ENCODE measurements around the gene GTF2H1.
"Not testable (repeated sequence)": the region's sequence is repeated elsewhere in the genome, so short reads cannot be mapped to it uniquely, and the experiment has no call there.

Gene GTF2H1

GRCh38 chr11:18319914-18320313, 2.5 kb upstream of the GTF2H1 start:
- DNase-seq (ENCODE audit: low read depth in 2 of 2) = no peak

DNA sequence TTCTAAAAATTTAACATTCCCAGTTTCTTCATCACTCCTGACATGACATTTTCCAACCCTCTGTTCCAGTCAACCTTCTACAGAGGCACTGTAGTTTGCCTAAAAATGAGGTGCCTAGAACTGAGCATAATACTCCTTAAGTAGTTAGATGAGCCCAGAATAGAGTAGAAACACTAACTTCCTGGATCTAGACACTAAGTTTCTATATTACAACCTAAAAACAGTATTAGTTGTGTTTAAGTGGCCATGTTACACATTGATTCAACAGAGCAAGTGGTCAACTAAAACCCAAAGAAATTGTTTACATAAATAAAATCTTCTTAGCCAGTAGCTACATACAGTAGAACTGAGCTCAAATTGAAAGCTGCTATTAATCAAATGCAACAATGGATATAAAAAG, 1.8 kb upstream of the GTF2H1 start:
- DNase-seq (ENCODE audit: low read depth in 2 of 2) = no peak

- DNase-seq (ENCODE audit: low read depth in 2 of 2) = no peak
These were observed 794 bp upstream of the GTF2H1 start for GRCh38 chr11:18321578-18321968.

GRCh38 chr11:18322818-18323570, 627 bp downstream of the GTF2H1 start:
- DNase-seq (ENCODE audit: low read depth in 2 of 2) = no peak

- DNase-seq (ENCODE audit: low read depth in 2 of 2) = not testable (repeated sequence)
These were observed 1.5 kb downstream of the GTF2H1 start for GRCh38 chr11:18323881-18324280.

DNA sequence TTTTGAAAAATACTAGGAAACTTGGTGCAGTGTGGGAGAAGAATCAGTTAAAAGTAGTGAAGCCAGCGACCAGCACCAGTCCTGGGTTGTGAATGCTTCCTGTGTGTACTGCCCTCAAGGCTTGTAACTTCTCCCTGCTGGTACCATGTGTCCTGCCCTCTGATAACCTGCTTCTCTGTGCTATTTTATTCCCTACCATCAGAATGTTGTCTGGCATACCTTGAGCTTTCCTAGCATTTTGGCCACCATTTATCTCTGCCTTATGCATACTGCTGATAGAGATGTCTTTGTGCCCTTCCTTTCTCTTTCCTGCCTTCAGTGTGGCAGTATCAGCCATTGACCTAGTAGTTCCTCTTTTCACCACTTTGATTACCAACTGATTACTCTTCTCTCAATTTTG, 2.0 kb downstream of the GTF2H1 start:
- no peak for DNase-seq (ENCODE audit: low read depth in 2 of 2)

DNA sequence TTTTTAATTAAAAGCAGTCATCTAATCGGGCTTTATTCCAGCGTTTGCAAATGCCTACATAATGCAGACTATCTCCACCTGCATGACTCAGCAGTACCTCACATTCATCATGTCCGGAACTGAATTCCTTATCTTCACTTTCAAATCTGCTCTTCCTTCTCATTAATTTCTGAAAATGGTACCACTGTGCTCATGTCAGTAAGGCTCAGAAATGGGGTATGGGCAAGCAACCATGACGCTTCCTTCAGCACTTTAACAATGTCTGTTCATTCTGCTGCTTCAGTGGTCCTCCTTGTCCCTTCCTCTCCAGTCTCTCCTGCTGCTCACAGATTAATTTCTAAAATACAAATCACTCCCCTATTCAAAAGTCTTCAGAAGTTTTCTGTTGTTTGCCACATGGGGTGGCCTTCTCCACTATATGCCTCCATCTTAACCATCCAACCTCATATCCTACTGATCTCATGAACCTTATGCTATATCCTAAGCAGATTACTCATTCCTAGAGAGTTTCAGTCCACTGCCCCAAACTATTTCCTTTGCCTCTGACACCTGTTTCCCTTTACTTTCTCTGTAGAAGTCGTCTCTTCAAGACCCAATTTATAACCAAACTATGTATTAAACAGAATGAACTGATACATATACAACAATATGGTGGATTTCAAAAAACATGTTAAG, 7.0 kb downstream of the GTF2H1 start:
- no peak for DNase-seq (ENCODE audit: low read depth in 2 of 2)

DNA sequence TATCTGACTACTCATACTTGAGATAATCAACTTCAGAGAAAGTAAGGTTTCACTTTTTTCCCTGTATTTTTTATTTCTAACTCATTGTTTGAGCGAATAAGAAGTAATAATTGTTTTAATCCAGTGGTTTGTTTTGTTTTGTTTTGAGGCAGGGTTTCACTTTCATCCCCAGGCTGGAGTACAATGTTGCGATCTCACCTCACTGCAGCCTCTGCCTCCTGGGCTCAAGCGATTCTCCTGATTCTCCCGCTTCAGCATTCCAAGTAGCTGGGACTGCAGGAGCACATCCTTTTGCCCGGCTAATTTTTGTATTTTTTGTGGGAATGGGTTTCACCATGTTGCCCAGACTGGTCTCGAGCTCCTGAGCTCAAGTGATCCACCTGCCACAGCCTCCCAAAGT, 8.6 kb downstream of the GTF2H1 start:
- no peak for DNase-seq (ENCODE audit: low read depth in 2 of 2)

- DNase-seq (ENCODE audit: low read depth in 2 of 2) = no peak
These were observed 9.9 kb downstream of the GTF2H1 start for GRCh38 chr11:18332302-18332701.

DNA sequence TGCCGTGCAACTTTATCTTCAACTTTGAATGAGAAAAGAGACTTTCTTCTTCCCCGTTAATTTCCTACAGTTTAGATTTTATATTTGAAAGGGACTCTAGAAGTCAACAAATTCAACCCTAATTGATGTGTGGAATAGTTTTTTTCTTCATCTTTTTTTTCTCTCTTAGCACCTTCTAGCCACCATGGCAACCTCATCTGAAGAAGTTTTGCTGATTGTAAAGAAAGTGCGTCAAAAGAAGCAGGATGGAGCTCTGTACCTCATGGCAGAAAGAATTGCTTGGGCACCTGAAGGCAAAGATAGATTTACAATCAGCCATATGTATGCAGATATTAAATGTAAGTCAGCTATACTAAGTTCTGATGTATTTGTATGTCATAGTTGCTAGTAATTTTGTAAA, 10.5 kb downstream of the GTF2H1 start:
- DNase-seq (ENCODE audit: low read depth in 2 of 2) = no peak

DNA sequence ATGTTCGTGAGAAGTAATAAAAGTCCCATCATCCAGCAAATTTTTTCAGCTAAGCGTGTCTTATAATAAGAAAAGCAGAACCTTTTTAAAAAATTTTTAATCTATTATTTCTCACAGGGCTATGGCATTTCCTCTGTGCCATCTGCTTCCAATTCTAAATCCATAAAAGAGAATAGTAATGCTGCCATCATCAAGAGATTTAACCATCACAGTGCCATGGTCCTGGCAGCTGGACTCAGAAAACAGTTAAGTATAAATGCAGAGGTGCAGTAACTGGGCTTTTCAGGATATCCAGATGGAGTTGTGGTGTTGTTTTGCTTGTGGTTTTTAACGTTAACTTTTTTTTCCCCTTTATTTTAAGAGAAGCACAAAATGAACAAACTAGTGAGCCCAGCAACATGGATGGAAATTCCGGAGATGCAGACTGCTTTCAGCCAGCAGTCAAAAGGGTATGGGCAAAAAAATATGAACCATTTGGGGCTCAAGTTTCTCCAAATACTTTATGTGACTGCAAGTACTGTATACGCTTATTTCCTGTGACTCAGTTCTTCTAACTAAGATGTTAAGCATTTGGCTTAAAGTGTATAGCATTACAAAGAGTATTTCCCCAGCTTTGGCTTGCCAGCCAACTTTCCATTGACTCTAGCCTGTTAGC, 25.2 kb downstream of the GTF2H1 start:
- no peak for DNase-seq (ENCODE audit: low read depth in 2 of 2)

- no peak for DNase-seq (ENCODE audit: low read depth in 2 of 2)
These were observed 30.2 kb downstream of the GTF2H1 start for GRCh38 chr11:18352581-18352980.

GRCh38 chr11:18358646-18359045, 36.3 kb downstream of the GTF2H1 start:
- DNase-seq (ENCODE audit: low read depth in 2 of 2) = no peak

- DNase-seq (ENCODE audit: low read depth in 2 of 2) = no peak
These were observed 38.8 kb downstream of the GTF2H1 start for GRCh38 chr11:18361154-18361553.

GRCh38 chr11:18364495-18365073, 42.2 kb downstream of the GTF2H1 start:
- no peak for DNase-seq (ENCODE audit: low read depth in 2 of 2)

DNA sequence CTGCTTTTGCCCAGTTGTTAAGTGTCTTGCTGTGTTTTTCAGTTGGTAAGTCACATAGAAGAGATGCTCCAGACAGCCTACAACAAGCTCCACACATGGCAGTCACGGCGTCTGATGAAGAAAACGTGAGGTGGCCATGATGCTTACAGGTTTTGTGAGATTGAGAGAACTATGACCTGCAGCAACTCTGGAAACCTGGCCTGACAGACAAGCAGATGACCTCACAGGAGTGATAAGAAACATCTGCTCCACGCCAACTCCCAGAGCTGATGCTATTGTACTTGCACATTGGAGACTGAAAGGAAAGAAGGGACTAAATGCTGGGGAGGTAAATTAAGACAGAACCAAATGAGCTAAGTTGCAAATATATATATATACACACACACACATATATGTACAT, 43.4 kb downstream of the GTF2H1 start:
- DNase-seq (ENCODE audit: low read depth in 2 of 2) = no peak

DNA sequence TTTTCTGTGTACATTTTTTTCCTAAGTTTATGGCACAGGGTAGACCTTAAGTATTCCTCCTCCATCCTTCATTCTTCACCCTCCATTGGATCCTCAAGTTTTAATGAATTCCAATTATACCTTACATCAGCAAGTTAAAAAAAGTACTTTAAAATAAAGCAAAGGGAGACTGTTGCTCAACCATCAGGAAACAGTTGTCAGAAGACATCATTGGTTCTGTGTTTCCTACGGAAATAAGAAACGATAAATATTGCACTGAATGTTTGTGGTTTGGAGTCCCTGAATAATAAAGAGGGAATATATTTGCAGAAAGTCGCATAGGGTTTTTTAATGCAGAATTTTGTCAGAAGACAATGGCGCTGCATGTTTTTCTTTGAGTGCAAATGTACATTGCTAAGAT, 43.9 kb downstream of the GTF2H1 start:
- no peak for DNase-seq (ENCODE audit: low read depth in 2 of 2)

- DNase-seq (ENCODE audit: low read depth in 2 of 2) = no peak
These were observed 45.1 kb downstream of the GTF2H1 start for GRCh38 chr11:18367431-18367830.

GRCh38 chr11:18368221-18368620, 45.9 kb downstream of the GTF2H1 start:
- no peak for DNase-seq (ENCODE audit: low read depth in 2 of 2)

DNA sequence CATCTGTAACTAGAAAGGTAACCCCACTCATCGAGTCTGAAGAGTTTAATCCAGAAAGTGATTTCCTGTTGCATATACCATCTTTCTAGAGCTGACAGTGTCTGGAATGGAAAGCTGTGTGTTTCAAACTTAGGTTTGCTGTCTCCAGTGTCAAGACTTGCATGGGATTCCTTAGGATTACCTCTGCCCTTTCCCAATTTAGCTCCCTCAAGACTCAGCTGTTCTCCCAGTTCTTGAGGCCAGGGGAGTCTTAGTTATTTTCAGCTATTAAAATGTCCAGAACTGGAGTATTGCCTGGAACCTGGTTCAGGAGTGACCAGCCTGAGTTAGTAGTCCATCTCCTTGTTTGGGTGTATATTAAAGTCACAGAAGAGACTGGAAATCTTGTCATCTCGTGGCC, 47.0 kb downstream of the GTF2H1 start:
- DNase-seq (ENCODE audit: low read depth in 2 of 2) = no peak

DNA sequence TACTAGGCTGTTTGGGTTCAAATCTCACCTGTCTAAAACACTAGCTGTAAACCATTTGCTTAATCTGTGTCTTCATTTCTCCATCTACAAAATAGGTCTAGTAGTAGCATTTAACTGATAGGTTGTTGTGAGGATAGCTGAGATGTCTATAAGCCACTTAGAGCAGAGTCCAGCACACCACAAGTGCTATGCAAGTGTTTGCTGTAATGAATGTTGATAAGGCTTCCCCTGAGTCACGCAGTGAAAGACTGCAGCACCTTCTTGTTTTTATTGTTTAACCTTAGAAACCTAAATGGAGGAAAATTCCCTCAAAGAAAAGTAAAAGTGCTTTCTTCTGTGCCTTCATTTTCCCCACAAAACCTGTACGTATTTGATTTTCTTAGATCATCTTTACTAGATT, 48.9 kb downstream of the GTF2H1 start:
- DNase-seq (ENCODE audit: low read depth in 2 of 2) = no peak

GRCh38 chr11:18372201-18372600, 49.8 kb downstream of the GTF2H1 start:
- no peak for DNase-seq (ENCODE audit: low read depth in 2 of 2)

GRCh38 chr11:18374956-18375355, 52.6 kb downstream of the GTF2H1 start:
- DNase-seq (ENCODE audit: low read depth in 2 of 2) = no peak

Data from stimulated activated CD4-positive, alpha-beta T cell treated with anti-CD3 and anti-CD28 coated beads, Interleukin-12 subunit alpha, Interleukin-12 subunit beta, amount 100 ng/mL, for 24 hours (primary cell).